Measurements from ENCODE around the gene VAC14.

The VAC14 gene

DNA sequence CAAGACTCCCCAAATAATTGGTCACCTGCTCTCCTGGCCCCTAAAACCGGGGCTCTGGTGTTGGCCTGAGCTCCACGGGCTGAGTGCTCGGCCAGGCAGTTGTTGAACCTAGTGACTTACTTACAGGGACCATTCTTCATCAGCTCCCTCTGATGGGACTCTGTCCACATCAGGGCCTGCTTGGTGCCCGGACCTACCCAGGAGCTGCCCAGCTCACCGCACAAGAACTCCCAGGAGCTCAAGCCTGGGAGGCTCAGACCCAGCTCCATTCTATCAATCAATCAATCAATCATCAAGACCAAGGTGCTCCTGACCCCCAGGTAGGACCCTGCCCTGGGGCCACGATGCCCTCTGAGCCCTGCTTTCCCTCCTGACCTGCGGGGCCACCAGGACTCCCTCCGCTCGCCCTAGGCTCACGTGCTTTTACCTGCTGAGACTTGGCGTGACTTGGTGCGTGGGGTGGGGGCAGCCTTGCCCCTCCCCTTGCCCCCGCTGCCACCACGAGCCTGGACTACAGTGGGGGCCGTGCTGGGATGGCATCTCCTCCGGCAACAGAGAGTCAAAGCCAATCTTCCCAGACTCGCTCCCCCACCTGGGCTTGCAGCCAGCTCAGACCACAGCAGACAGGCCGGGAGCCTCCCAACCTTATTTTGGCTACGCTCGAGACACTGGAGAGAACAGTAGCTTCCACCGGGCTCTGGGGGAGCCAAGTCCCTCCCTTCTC is 138.9 kb downstream of the VAC14 start:
- DNase-seq (ENCODE audit: low spot score) = peak; percentile 27

- peak; percentile 25 for DNase-seq (ENCODE audit: low spot score)
Measured at GRCh38 chr16:70661534-70661917, 139.4 kb downstream of the VAC14 start.

GRCh38 chr16:70660672-70661350 is 140.1 kb downstream of the VAC14 start:
- peak; percentile 2 for DNase-seq (ENCODE audit: low spot score)

DNA sequence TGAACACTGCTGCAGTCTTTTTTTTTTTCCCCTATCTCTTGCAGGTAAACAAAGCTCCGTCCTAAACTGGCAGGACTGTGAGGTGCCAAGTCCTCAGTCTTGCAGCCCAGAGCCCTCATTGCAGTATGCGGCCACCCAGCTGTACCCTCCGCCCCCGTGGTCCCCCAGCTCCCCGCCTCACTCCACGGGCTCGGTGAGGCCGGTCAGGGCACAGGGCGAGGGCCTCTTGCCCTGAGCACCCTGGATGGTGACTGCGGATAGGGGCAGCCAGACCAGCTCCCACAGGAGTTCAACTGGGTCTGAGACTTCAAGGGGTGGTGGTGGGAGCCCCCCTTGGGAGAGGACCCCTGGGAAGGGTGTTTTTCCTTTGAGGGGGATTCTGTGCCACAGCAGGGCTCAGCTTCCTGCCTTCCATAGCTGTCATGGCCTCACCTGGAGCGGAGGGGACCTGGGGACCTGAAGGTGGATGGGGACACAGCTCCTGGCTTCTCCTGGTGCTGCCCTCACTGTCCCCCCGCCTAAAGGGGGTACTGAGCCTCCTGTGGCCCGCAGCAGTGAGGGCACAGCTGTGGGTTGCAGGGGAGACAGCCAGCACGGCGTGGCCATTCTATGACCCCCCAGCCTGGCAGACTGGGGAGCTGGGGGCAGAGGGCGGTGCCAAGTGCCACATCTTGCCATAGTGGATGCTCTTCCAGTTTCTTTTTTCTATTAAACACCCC is 140.8 kb downstream of the VAC14 start:
- DNase-seq (ENCODE audit: low spot score) = no peak

DNA sequence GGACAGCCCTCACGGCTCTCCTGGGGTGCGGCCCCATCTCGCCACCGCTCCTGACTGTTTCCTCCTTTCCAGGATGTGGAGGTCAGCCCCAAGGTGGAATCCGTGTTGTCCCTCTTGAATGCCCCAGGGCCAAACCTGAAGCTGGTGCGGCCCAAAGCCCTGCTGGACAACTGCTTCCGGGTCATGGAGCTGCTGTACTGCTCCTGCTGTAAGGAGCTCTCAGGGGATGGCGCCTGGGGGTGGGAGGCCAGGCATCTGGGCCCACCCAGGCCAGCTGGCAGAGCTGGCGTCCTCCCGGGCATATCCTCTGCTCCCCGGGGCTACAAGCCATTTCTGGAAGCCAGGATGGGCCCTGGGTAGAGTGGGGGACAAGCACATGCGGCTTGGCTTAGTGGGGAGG is 141.4 kb downstream of the VAC14 start:
- DNase-seq (ENCODE audit: low spot score) = no peak

DNA sequence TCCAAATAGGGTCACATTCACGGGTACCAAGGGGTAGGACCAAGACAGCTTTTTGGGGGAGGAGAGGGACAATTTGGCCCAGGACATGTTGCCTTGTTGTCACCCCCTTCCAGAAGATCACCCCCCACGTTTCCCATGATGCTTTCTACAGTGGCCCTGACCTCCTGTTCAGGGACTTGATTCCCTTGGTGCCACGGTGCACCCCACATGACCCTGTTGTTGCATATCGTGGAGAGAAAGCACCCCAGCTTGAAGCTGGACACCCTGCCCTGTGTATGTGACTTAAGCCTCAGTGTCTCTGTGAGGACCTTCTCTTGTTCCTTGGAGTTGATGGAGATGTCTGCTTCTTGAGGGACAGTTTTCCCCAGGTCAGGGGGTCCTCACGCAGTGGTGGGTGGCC is 142.0 kb downstream of the VAC14 start:
- no peak for DNase-seq (ENCODE audit: low spot score)

- DNase-seq (ENCODE audit: low spot score) = no peak
Measured at GRCh38 chr16:70657956-70658355, 143.0 kb downstream of the VAC14 start.

- DNase-seq (ENCODE audit: low spot score) = no peak
Measured at GRCh38 chr16:70656712-70657263, 144.2 kb downstream of the VAC14 start.

GRCh38 chr16:70656065-70656711 is 144.8 kb downstream of the VAC14 start:
- no peak for DNase-seq (ENCODE audit: low spot score)

GRCh38 chr16:70653809-70654771 is 146.9 kb downstream of the VAC14 start:
- peak; percentile 88 for DNase-seq (ENCODE audit: low spot score)

DNA sequence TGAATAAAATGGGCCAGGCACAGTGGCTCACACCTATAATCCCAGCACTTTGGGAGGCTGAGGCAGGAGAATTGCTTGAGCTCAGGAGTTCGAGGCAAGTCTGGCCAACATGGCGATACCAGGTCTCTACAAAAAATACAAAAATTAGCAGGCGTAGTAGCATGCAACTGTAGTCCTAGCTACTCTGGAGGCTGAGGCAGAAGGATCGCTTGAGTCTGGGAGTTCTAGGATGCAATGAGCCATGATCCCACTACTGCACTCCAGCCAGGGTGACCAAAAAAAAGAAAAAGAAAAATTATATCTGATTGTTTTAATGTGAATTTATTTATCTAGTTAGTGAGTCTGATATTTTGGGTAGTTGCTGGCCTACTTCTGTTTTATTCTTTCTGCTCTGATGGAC is 147.6 kb downstream of the VAC14 start:
- no peak for DNase-seq (ENCODE audit: low spot score)

DNA sequence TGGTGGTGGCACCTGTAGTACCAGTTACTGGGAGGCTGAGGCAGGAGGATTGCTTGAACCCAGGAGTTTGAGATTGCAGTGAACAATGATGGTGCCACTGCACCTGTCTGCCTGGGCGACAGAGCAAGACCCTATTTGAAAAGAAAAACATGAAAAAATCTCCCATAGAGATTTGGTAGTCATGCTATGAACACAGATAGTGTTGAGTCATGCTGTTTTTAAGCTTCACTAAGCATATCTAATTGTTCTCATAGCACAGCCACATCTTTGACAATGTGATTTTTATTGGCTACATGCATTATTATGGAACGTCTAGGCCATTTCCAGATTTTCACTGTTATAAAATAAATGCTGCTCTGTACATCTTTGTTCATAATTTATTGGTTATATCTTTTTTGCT is 148.6 kb downstream of the VAC14 start:
- DNase-seq (ENCODE audit: low spot score) = no peak

DNA sequence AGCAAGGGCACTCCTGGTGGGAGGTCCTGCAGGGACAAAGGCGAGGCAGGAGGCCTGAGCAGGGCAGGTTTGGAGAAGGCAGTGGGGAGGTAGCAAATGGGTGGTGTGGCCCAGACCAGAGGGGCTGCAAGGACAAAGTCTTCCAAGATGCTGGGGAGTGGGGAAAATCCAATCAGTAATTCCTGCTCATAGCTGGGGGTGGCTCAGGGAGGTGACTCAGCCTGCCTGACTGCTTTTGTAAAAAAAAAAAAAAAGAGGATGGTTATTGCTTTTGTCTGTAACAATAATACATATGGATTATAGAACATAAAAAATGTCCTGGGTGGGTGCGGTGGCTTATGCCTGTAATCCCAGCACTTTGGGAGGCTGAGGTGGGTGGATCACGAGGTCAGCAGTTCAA is 149.4 kb downstream of the VAC14 start:
- DNase-seq (ENCODE audit: low spot score) = no peak

DNA sequence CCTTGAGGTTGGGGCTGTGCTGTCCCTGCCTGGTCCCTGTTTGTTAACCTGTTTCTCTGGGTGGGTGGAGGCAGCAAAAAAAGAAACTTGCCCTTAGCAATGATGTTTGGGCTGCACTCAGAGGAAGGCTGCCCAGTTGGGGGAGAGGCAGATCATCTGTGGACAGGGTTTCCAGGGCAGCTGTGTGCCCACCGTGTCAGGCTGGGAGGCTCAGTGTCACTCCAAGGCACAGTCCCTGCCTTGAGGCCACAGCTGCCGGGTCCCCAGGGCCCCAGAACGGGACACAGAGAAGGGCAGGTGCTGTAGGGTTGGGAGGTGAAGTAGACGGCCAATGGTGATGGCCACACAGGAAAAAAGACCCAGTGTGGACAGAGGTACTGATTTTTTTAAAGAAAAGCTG is 150.7 kb downstream of the VAC14 start:
- no peak for DNase-seq (ENCODE audit: low spot score)

DNA sequence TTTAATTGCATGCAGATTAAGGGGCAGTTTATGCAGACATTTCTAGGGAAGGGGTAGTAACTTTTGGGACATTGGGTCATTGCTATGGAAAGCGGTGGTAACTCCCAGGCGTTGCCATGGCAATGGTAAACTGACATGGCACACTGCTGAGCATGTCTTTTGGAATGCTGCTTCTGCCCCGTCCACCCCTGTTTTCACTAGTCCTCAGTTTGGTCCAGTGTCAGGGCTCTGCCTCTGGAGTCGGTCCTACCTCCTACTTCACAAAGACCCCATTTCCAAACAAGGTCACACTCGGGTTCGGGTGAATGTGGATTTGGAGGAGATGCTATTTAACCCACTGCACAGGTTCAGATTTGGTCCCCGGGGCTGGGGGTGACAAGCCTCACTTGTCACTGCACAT is 151.7 kb downstream of the VAC14 start:
- DNase-seq (ENCODE audit: low spot score) = no peak

DNA sequence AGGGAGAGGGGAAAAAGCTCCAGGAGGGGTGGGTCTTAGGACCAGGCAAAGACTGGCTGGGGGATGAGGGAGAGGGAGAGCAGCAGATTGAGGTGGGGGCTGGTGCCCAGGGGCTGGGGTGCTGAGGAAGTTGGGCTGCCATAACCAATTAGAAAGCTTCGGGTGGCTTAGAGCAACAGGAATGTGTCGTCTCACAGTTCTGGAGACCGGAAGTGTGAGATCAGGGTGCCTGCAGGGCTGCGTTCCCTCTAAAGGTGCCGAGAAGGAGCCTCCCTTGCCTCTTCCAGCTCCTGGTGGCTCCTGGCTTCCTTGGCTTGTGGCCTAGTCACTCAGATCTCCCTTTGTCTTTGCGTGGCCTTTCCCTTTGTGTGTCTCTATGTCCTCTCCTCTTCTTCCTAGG is 152.4 kb downstream of the VAC14 start:
- no peak for DNase-seq (ENCODE audit: low spot score)

GRCh38 chr16:70647441-70648359 is 153.3 kb downstream of the VAC14 start:
- no peak for DNase-seq (ENCODE audit: low spot score)

DNA sequence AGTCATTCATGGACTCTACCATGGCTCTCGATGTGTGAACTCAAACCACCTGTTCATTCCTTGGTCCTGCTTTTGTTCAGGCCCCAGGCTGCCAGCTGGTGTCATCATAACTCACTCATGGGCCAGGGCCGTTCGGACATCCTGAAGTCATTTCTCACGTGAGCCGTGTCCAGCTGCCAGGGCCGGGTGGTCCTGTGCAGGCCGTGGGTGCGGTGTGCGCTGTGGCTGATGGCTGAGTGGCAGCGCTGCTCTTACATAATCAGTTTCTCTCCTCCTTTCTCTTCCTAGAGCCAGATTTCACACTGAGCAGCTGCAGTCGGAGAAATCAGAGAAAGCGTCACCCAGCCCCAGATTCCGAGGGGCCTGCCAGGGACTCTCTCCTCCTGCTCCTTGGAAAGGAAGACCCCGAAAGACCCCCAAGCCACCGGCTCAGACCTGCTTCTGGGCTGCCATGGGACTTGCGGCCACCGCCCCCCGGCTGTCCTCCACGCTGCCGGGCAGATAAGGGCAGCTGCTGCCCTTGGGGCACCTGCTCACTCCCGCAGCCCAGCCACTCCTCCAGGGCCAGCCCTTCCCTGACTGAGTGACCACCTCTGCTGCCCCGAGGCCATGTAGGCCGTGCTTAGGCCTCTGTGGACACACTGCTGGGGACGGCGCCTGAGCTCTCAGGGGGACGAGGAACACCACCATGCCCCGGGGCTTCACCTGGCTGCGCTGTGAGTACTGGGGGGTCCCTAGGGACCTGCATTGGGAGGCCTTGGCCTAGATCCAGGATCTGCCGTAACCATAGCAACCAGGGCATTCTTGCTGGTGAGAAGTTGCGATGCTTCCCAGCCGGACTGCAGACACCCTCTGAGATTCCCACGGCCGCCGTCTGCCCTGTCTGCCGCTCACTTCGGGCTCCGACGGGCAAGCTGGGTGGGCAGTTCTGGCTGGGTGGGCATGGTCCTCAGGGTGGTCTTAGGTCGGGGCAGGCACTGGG is 154.4 kb downstream of the VAC14 start, which contains the start of gene IL34:
Gene IL34 (plus strand): TSS at position 300 of the 982 bp plus-strand sequence. CDS start 389 bp downstream, at position 689.
- DNase-seq (ENCODE audit: low spot score) = no peak

All from Ammon's horn (tissue), 1 donor.